ENCODE data around the gene ITGB1. TPM values are rescaled to one million over a fixed set of nuclear protein-coding genes. Genes with fewer than 3 reads are reported as not detected.

ITGB1 gene
- total and polyA plus RNA-seq, 2 of the 8 experiments (the other 6 are each of a cell fraction or from before 2014, with no cell fraction given) = 82.7 to 321 TPM

GRCh38 chr10:32943854-32944661, 14.0 kb downstream of the ITGB1 start:
- Histone ChIP-seq H2BK120ac (replicated peaks; ENCODE audit: low read depth, low read length) (no peak overlapping the region), H2AK5ac (ENCODE audit: low read depth, low read length) (peak overlapping the region; percentile 69; the same call in 1 of the 2 replicates), H2BK12ac (ENCODE audit: low read depth, low read length) (no peak overlapping the region; the same call in 1 of the 2 replicates), H2BK5ac (ENCODE audit: low read depth, low read length) (peak overlapping the region; percentile 57), H3K18ac (ENCODE audit: extremely low read depth, low read length) (no peak overlapping the region), H4K5ac (ENCODE audit: insufficient read length, low read depth, low read length) (no peak overlapping the region), H3K4me2 (ENCODE audit: insufficient read depth in 1 of 2, low read depth in 2 of 2, low read length in 2 of 2) (peak overlapping the region; percentile 11 to 30; a peak in 2 of 4 replicates), H3K56ac (replicated peaks; ENCODE audit: insufficient read length, low read depth, low read length) (no peak overlapping the region), H4K91ac (replicated peaks; ENCODE audit: insufficient read length, low read length) (no peak overlapping the region), H3K79me2 (ENCODE audit: control insufficient read depth in 1 of 2, insufficient read depth in 2 of 2, low read length in 2 of 2) (peaks cover 48 to 100% of the 10 kb centered on the region in 2 experiments), H3K27me3 (replicated peaks in 1 of 4; ENCODE audit: control insufficient read depth in 3 of 4, extremely low read depth in 1 of 4, insufficient read depth in 3 of 4, low read length in 3 of 4) (no peaks in the 10 kb centered on the region), H4K8ac (ENCODE audit: extremely low read depth, insufficient read depth, low read length) (peak overlapping the region; percentile 54), H3K4ac (replicated peaks; ENCODE audit: insufficient read length, low read depth, low read length) (no peak overlapping the region), H3K36me3 (ENCODE audit: control insufficient read depth in 2 of 4, insufficient read depth in 4 of 4, low read length in 3 of 4) (no peaks in the 10 kb centered on the region), H2BK20ac (ENCODE audit: low read length) (no peak overlapping the region), H3K79me1 (ENCODE audit: low read depth, low read length) (peaks cover 9% of the 10 kb centered on the region; the same call in 1 of the 2 replicates), H3K23ac (ENCODE audit: insufficient read length) (no peak overlapping the region), H2AFZ (ENCODE audit: low read length) (no peak overlapping the region), H3K4me1 (replicated peaks in 1 of 4; ENCODE audit: control insufficient read depth in 3 of 4, insufficient read depth in 4 of 4, low read length in 3 of 4) (peaks cover 3 to 29% (median 20%) of the 10 kb centered on the region in 4 experiments; a peak in 6 of 7 replicates), H3K9me3 (ENCODE audit: insufficient read depth in 2 of 2, low read depth in 1 of 2, low read length in 1 of 2) (no peaks in the 10 kb centered on the region), H3K4me3 (ENCODE audit: extremely low read depth in 1 of 4, insufficient read depth in 2 of 4, low read depth in 3 of 4, low read length in 4 of 4) (no peak overlapping the region), H2BK15ac (ENCODE audit: low read length) (no peak overlapping the region), H3K23me2 (ENCODE audit: low read depth, low read length) (no peaks in the 10 kb centered on the region), H3K14ac (ENCODE audit: insufficient read length) (no peak overlapping the region), H3K27ac (ENCODE audit: low read depth, low read length) (no peak overlapping the region), H4K20me1 (replicated peaks in 1 of 2; ENCODE audit: control insufficient read depth in 1 of 2, insufficient read depth in 2 of 2, low read length in 2 of 2) (peaks cover 23 to 31% of the 10 kb centered on the region in 2 experiments), H3K9ac (replicated peaks in 1 of 4; ENCODE audit: extremely low read depth in 1 of 4, low read depth in 3 of 4, low read length in 3 of 4) (no peak overlapping the region)
- POLR2A ChIA-PET (ENCODE audit: partially characterized antibody) = interaction anchor here (0.9 to 2.3 kb wide), 3 partner anchors 9 to 15 kb away, joined by 3 to 8 read pairs (median 6); no protein-coding TSS in a partner anchor
- DNase-seq (ENCODE audit: low read depth in 1 of 2, low spot score in 2 of 2) = peak in 1 of 2 experiments; percentile 66
- CTCF ChIA-PET (ENCODE audit: partially characterized antibody) = interaction anchor here (1.1 kb wide), 1 partner anchor 65 kb away, joined by 4 read pairs; no protein-coding TSS in a partner anchor
- WGBS, 2 experiments (ENCODE audit: extremely low coverage in 1 of 2, insufficient coverage in 1 of 2, insufficient read length in 1 of 2, insufficient replicate concordance in 2 of 2, low coverage in 1 of 2, low lambda C conversion rate in 2 of 2, missing lambda C conversion rate in 1 of 2) = 79% methylated on average over 24 of the region's 24 CpGs; no CpG with 5 or more reads in 1 of the 2 experiments
- no peak for FAIRE-seq
- TF ChIP-seq NRF1 (IDR thresholded peaks at IDR 0.05; ENCODE audit: low read depth, low read length) (no peak), JUND (IDR thresholded peaks at IDR 0.05; ENCODE audit: low read length) (no peak), CEBPB (IDR thresholded peaks at IDR 0.05; ENCODE audit: low read depth, low read length) (no peak), CHD2 (IDR thresholded peaks at IDR 0.05; ENCODE audit: low read length) (no peak), MAFK (IDR thresholded peaks at IDR 0.05; ENCODE audit: low read depth, low read length) (no peak), KDM4A (IDR thresholded peaks at IDR 0.05; ENCODE audit: low read depth, low read length, severe bottlenecking) (no peak), POLR2AphosphoS5 (IDR thresholded peaks at IDR 0.05; ENCODE audit: low read depth, low read length) (no peak), CREB1 (IDR thresholded peaks at IDR 0.05) (no peak), TAF7 (optimal IDR thresholded peaks at IDR 0.05; ENCODE audit: borderline replicate concordance, low read depth, low read length) (no peak), EZH2 (IDR thresholded peaks at IDR 0.05; ENCODE audit: low read depth, low read length, severe bottlenecking) (no peak), CBX5 (IDR thresholded peaks at IDR 0.05; ENCODE audit: low read depth, low read length) (no peak), TAF1 (IDR thresholded peaks at IDR 0.05; ENCODE audit: low read depth, low read length) (no peak), CBX8 (IDR thresholded peaks at IDR 0.05; ENCODE audit: borderline replicate concordance, low read depth, low read length) (no peak)

All from H1 (cell line).